Lung (tissue), 12 donors: ENCODE data around the gene CLDN16. TPM values are rescaled to one million over a fixed set of nuclear protein-coding genes. Genes with fewer than 3 reads are reported as not detected.

ENCODE experiments used
- ATAC-seq: fragments of 200-7000 bp; cut with Tn5 transposase; one replicate; pipeline ENCODE4 v1.9.1; 2020; ENCODE audit warnings: moderate number of reproducible peaks; ENCODE audit not compliant: insufficient read depth, low FRiP score
- DNase-seq, 3 donors: peaks; one replicate each; pipeline ENCODE4 v3.0.0-alpha.2; 2013 to 2017
- H3K27ac ChIP-seq, 2 donors: one replicate each; pipeline ENCODE4 v1.5.1; 2013; ENCODE audit warnings: mild to moderate bottlenecking in 2 of 2, moderate library complexity in 2 of 2, control low read depth in 1 of 2, inconsistent platforms in 1 of 2, low read depth in 1 of 2, low read length in 1 of 2
- H3K27me3 ChIP-seq, 3 donors: one replicate each; pipeline ENCODE4 v1.5.1; 2013; ENCODE audit warnings: low read length in 2 of 3; ENCODE audit not compliant: control insufficient read depth in 3 of 3, insufficient read depth in 3 of 3
- H3K36me3 ChIP-seq, 4 donors: one replicate each; pipeline ENCODE4 v1.5.1; 2013; ENCODE audit warnings: low read length in 4 of 4, mild to moderate bottlenecking in 1 of 4, moderate library complexity in 1 of 4; ENCODE audit not compliant: control insufficient read depth in 4 of 4, insufficient read depth in 4 of 4
- H3K4me1 ChIP-seq, 5 donors: one replicate each; pipeline ENCODE4 v1.5.1; 2013; ENCODE audit warnings: low read length in 5 of 5, mild to moderate bottlenecking in 2 of 5, moderate library complexity in 1 of 5; ENCODE audit not compliant: control insufficient read depth in 5 of 5, insufficient read depth in 5 of 5
- H3K4me3 ChIP-seq: one replicate; pipeline ENCODE4 v1.5.1; 2013; ENCODE audit warnings: mild to moderate bottlenecking, control low read depth, moderate library complexity
- H3K9ac ChIP-seq, 2 donors: one replicate each; pipeline ENCODE4 v1.5.1; 2013; ENCODE audit warnings: low read length in 2 of 2, control low read depth in 1 of 2; ENCODE audit not compliant: insufficient read depth in 1 of 2
- H3K9me3 ChIP-seq, 4 donors: one replicate each; pipeline ENCODE4 v1.5.1; 2013; ENCODE audit warnings: low read length in 3 of 4, mild to moderate bottlenecking in 1 of 4, moderate library complexity in 1 of 4; ENCODE audit not compliant: control insufficient read depth in 4 of 4, insufficient read depth in 3 of 4
- CTCF ChIP-seq: IDR thresholded peaks from 2 replicates; pipeline ENCODE4 v1.5.1; 2012; ENCODE audit warnings: mild to moderate bottlenecking; ENCODE audit errors: control extremely low read depth, extremely low read depth
- WGBS, 2 donors: extraction: QIAGEN DNeasy Blood & Tissue Kit; methylation state at CpG; one replicate each; pipeline ENCODE4 v1.1.7; 2013; 5-methylcytosine and 5-hydroxymethylcytosine counted together
- polyA plus RNA-seq, 2 donors: library from polyadenylated mRNA; stranded (reverse); fragments of 200-250 nt; gene quantifications; one replicate each; pipeline ENCODE4 v1.2.1, GENCODE V29; 2013
- total RNA-seq, 2 donors: library from RNA; depleted of rRNA in 1 of 2; stranded (reverse); fragments of >200 nt in 1 of 2; gene quantifications; one replicate each; pipeline ENCODE4 v1.2.1, GENCODE V29; 2014 to 2021
- donor health status: control.
- donor health status: control.
- donor health status: Bipolar disorder and iron deficiency.
- donor health status: healthy.
- donor health status: DM: yes; HTN: yes; CAD: no.

Gene CLDN16
- total and polyA plus RNA-seq, 4 donors, result 0.16 to 2.0 (median 0.45) TPM

- H3K4me3 ChIP-seq, result no peak overlapping the region
- no peaks in the 10 kb centered on the region for H3K9me3 ChIP-seq
- no peak for TF ChIP-seq CTCF
- no peak overlapping the region for H3K9ac ChIP-seq
- ATAC-seq (peak; percentile 73), DNase-seq (peak in 2 of 3 donors; percentile 34 to 55)
- H3K36me3 ChIP-seq, result no peaks in the 10 kb centered on the region
- H3K4me1 ChIP-seq, result peaks cover 0 to 9% (median 0%) of the 10 kb centered on the region in 5 donors
- 12 to 41% methylated on average over 4 of the region's 4 CpGs for WGBS, 2 donors
- peak overlapping the region; percentile 9 to 77 for H3K27ac ChIP-seq
- no peaks in the 10 kb centered on the region for H3K27me3 ChIP-seq
Observed at GRCh38 chr3:190345027-190345821, 42.7 kb upstream of the CLDN16 start.

GRCh38 chr3:190345878-190346277, 42.1 kb upstream of the CLDN16 start:
- Histone ChIP-seq H3K36me3 (no peaks in the 10 kb centered on the region), H3K9ac (no peak overlapping the region), H3K27me3 (no peaks in the 10 kb centered on the region), H3K27ac (peak overlapping the region in 1 of 2 donors; percentile 47), H3K4me3 (no peak overlapping the region), H3K4me1 (peaks cover 0 to 9% (median 0%) of the 10 kb centered on the region in 5 donors), H3K9me3 (no peaks in the 10 kb centered on the region)
- no peak for TF ChIP-seq CTCF
- WGBS, 2 donors, result 49 to 72% methylated on average over 4 of the region's 4 CpGs
- ATAC-seq (no peak), DNase-seq (no peak)

- no peak for TF ChIP-seq CTCF
Observed at GRCh38 chr3:190346541-190346940, 41.4 kb upstream of the CLDN16 start.

More at GRCh38 chr3:190346541-190346940, 41.4 kb upstream of the CLDN16 start:
- Histone ChIP-seq H3K27me3 (no peaks in the 10 kb centered on the region), H3K9me3 (no peaks in the 10 kb centered on the region), H3K4me1 (peaks cover 0 to 9% (median 0%) of the 10 kb centered on the region in 5 donors), H3K36me3 (no peaks in the 10 kb centered on the region), H3K9ac (no peak overlapping the region), H3K4me3 (no peak overlapping the region), H3K27ac (no peak overlapping the region)
- DNase-seq (no peak), ATAC-seq (no peak)
- 88% methylated on average over 2 of the region's 2 CpGs for WGBS, 2 donors
